Measurements from ENCODE around the gene DCANP1.

DCANP1 gene

DNA sequence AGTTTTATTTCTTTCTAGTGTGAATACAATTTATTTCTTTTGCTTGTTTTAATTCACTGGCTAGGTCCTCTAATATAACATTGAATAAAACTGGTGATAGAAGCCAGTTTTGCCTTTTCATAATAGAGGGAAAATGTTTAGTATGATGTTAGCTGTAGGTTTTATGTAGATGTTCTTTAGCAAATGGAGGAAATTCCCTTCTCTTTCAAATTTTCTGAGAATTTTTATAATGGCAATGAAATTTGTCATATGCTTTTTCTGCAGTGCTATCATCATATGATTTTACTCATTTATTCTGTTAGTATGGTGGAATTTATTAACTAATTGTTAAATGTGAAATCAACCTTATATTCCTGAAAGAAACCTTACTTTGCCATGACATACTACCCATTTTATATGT is 30.1 kb downstream of the DCANP1 start:
- DNase-seq: no peak

DNA sequence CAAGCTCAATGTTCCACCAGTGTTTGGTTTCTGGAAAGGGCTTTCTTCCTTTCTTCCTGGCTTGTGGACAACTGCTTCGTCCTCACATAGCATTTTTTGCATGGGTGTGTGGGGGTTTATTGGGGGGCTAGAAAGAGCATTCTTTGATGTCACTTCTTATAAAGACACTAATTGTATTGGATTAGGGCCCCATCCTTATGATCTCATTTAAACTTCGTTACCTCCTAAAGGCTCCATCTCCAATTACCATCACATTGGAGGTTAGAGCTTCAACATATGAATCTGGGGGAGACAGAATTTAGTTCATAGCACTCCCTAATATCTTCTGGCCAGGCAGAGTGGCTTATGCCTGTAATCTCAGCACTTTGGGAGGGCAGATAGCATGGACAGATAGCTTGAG is 42.1 kb downstream of the DCANP1 start:
- DNase-seq: no peak

DNA sequence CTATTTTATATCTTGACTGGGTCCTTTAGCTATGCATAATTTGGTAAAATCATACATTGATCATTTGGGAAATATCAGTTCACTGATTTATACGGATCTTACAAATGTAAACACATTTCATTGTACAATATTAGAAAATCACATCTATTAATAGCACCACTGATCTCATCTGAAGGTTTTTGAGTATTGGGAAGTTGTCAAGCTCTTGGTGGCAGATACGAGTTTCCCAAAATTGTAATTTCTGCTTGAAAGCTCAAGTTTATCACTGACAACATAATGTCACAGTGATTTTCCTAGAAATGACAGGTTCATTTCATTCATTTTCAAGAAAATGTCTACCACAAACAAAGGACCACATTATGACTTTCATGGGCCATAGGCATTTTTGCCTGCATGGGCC is 45.1 kb downstream of the DCANP1 start:
- DNase-seq: no peak

GRCh38 chr5:135400866-135401265 is 46.3 kb downstream of the DCANP1 start:
- no peak for DNase-seq

DNA sequence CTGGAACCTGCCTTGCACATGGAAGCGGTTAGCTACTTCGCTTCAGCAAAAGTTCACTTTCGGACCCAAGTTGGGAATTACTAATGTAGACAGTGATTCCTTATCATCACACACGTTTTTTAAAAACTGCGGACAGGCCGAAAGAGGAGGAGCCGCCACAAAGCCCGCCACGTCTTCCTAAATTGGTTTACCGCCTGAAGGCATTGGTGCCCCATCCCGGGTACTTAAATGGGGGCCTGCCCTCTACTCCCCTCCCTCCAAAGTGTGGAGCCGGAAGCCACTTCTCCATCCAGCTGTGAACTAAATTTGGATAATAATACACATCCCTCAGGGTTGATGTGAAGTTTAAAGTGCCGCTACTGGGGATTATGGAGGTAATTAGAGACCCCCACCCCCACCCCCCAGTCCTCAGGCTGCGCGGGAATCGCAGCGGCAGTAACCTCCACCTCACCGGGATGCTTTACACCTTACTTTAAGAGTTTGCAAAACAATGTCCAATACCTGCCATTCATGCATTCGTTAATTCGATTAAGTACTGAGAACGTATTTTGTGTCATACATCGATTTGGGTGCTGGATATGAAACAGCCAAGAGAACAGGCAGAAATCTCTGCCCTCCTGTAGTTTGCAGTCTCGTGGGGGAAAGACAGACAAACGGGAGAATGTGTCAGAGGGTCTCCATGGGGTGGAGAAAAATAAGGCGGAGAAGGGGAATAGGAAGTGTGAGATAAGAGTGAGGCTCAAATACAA is 47.2 kb downstream of the DCANP1 start:
- no peak for DNase-seq

DNA sequence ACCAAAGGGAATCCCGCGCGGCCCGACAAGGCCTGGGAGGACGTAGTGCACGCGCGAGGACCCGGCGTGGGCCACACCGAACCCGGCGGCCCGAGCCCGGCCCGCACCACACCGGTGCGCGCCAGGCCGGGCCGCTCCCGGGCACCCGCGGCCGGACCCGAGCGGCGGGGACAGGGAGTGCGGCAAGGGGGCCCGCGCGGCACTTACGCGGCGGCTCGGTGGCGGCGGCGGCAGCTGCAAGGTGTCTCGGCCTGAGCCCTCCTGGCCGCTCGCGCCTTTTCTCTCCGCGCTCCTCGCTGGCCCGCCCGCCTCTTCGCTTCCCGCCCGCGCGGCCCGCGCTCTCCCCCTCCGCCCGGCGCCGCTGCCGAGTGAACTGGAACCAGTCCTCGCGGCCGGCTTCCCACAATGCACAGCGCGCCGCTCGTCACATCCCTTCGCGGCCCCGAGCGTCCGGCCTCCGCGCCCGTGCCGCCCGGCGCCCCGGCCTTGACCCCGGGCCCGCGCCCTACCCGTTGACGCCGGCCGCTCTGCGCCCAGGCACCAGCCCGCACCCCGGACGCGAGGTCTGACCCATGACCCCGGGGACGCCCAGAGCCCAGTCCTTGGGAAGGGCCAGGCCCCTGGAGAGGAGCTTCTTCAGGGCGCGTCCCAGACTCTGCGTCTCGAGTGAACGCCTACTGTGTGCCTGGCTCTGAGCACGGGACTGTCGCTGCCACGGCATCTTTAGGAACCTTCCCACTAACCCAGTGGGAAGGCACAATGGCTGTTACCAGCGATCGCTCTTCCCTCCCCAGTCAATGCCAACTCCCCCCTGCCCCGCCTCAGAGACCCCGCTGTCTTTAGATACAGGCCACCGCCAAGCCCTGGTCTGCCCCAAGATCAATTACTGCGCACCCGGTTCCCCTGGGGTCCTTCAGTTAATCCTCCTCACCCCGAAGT is 48.0 kb downstream of the DCANP1 start, which contains the start of gene MACROH2A1:
MACROH2A1 (minus strand) TSS at position 377 of the 939 bp plus-strand sequence. CDS start 10,138 bp downstream, outside the sequence.
- DNase-seq: peak; percentile 73

DNA sequence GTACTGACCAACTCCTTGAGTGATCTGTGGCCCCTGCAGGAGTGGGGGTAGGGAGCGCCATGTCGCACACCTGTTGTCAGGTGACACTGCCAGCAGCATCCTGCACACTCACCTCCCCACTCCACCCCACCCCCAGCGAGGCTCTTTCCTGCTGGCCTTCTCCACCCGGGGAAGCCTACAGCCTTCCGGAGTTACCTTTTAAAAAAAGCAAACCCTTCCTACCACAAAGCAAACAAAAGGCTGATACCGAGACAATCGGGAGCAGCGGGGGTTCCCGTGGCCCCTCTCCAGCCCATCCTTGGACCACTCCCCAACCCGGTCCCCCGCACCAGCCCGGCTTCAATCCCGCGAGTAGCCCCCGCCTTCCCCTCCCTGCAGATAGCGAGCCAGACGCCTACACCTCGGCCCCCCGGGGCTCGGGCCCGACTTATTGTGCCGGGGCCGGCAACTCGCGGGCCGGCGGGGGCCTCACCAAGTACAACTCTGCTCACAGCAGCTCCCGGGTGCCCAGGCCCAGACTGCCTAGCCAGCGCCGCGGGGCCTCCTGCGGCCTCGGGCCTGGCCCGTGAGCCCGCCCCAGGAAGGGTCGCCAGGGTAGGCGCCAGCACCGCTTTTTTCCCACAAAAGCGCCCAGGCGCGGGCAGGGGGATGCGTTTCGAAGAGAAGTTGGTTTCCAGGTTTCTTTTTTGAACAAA is 48.8 kb downstream of the DCANP1 start:
- peak; percentile 9 for DNase-seq

GRCh38 chr5:135397084-135397483 is 50.1 kb downstream of the DCANP1 start:
- DNase-seq: no peak

DNA sequence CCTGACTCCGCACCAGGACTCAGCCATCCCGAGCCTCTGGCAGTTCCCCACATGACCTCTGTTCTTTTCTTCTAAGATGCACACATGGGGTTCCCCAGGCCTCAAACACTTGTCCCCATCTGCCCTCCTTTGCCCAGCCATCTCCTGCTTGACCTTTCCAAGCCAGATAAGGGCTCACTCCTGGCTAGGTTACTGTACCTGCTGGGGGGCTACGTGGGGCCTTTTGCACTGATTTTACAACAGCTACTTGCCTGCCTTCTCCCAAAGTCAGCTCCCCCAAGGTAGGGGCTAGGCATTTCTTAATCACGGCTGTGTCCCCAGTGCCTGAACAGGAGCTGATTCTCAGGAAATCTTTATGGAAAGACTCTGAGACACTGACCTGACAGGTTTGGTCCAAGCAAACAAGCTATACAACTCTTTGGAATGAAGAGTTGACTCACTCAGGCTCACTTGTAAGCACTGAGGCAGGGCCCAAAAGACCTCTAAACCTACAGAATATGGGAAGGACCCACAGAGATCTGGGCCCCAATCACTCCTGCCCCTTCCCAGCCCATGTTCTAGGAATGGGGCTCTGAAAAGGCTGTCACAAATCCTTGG is 50.6 kb downstream of the DCANP1 start:
- DNase-seq: no peak

DNA sequence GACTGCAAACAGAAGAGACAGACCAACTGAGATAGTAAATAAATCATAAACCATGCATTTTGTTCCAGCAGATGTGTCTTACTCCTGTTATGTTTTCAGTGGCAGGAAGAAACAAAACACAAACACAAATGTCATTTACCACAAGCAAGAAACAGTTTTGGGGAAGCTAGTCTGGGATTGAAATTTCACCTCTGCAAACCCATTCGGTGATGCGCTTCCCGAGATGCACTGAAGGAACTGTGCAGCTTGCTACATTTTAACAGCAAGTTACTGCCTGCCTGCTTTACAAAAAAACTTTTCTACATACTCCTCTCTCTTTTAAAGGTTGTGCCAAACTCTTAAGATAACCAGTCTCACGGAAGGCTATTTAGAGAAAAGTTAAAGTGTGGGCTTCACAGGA is 51.3 kb downstream of the DCANP1 start:
- no peak for DNase-seq

DNA sequence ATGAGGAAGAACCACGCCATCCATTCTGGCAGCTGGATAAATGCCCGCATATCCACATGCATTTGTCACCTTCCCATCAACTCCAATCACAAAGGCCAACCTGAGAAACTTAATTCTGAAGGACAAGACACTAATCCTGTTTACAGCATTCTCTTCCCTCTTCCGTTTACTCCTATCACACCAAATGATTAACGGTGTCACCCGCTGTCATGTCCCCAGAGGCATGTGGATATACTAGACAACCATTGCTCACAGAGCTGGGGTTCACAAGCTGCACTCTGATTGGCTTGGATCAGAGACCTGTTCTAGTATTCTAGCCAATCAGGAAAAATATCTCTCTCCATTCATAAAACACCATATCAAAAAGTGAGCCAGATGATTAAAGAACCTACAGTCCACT is 51.7 kb downstream of the DCANP1 start:
- DNase-seq: no peak
